Fibroblast of the aortic adventitia (primary cell): Measurements from ENCODE around the gene SDSL. TPM values are rescaled to one million over a fixed set of nuclear protein-coding genes. Genes with fewer than 3 reads are reported as not detected.

Experiments used
- DNase-seq: peaks from one replicate; pipeline ENCODE4 v3.0.0-alpha.2; 2010; ENCODE audit warnings: low read depth
- H3K4me3 ChIP-seq: 2 replicates; pipeline ENCODE4 v1.5.1; 2011; ENCODE audit warnings: low read depth, mild to moderate bottlenecking, control low read depth, low read length, moderate library complexity
- total RNA-seq: library from RNA; depleted of rRNA; stranded (reverse); fragments of >200 nt; gene quantifications from 2 replicates; pipeline ENCODE4 v1.2.3, GENCODE V29; 2012; ENCODE audit warnings: low replicate concordance
- TF ChIP-seq, protein P1 (sequence below): IDR thresholded peaks from 2 replicates; pipeline ENCODE4 v1.5.1; 2011; ENCODE audit warnings: mild to moderate bottlenecking, low read length, control low read depth, inconsistent platforms; ENCODE audit not compliant: insufficient read depth

Gene SDSL
- total RNA-seq, 1 donor = 1.9 TPM

DNA sequence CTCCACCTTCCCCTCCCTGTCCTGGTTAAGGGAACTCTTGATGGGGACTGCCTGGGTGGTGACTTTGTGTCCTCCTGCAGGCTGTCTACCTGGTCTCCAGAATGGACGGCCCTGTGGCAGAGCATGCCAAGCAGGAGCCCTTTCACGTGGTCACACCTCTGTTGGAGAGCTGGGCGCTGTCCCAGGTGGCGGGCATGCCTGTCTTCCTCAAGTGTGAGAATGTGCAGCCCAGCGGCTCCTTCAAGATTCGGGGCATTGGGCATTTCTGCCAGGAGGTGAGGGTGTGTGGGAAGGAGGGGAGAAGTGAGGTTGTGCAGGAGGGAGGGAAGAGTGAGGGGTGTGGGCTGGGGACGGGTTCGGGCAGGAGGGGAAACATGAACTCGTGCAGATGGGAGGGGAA lies 5.7 kb downstream of the SDSL start:
- H3K4me3 ChIP-seq = no peak overlapping the region
- TF ChIP-seq, protein P1, sequence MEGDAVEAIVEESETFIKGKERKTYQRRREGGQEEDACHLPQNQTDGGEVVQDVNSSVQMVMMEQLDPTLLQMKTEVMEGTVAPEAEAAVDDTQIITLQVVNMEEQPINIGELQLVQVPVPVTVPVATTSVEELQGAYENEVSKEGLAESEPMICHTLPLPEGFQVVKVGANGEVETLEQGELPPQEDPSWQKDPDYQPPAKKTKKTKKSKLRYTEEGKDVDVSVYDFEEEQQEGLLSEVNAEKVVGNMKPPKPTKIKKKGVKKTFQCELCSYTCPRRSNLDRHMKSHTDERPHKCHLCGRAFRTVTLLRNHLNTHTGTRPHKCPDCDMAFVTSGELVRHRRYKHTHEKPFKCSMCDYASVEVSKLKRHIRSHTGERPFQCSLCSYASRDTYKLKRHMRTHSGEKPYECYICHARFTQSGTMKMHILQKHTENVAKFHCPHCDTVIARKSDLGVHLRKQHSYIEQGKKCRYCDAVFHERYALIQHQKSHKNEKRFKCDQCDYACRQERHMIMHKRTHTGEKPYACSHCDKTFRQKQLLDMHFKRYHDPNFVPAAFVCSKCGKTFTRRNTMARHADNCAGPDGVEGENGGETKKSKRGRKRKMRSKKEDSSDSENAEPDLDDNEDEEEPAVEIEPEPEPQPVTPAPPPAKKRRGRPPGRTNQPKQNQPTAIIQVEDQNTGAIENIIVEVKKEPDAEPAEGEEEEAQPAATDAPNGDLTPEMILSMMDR = no peak
- no peak for DNase-seq

GRCh38 chr12:113428482-113428881 lies 6.3 kb downstream of the SDSL start:
- no peak for DNase-seq
- H3K4me3 ChIP-seq = no peak overlapping the region
- TF ChIP-seq, protein P1 = no peak

- no peak for DNase-seq
- TF ChIP-seq, protein P1 = no peak
Observed at GRCh38 chr12:113432986-113433385, 10.8 kb downstream of the SDSL start.

DNA sequence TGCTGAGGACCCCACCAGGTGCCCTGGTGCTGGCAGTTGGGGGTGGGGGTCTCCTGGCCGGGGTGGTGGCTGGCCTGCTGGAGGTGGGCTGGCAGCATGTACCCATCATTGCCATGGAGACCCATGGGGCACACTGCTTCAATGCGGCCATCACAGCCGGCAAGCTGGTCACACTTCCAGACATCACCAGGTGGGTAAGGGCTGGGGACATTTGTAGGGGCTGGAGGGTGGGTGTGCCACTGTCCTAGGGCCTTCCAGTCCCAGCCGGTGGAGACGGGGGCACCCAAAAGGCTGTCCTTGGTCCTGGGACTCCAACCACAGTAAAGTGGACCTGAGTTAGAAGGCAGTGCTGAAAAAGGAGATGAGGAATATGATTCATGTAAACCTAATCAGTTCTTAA lies 13.2 kb downstream of the SDSL start:
- H3K4me3 ChIP-seq = no peak overlapping the region
- TF ChIP-seq, protein P1 = no peak
- no peak for DNase-seq

More at GRCh38 chr12:113432986-113433385, 10.8 kb downstream of the SDSL start:
- H3K4me3 ChIP-seq = no peak overlapping the region

DNA sequence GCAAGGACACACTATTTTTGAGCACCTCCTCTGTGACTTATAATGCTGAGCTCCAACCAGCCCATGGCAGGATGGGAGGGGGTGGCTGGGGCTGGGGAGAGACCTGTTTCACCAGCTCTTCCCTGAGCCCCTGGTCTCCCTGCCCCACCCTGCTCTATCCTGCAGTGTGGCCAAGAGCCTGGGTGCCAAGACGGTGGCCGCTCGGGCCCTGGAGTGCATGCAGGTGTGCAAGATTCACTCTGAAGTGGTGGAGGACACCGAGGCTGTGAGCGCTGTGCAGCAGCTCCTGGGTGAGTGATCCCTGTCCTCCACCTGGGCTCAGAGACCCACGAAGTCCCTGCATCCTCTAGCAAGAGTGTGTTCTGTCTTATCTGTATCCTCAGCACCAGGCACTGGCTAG lies 14.4 kb downstream of the SDSL start:
- DNase-seq = no peak
- TF ChIP-seq, protein P1 = no peak

DNA sequence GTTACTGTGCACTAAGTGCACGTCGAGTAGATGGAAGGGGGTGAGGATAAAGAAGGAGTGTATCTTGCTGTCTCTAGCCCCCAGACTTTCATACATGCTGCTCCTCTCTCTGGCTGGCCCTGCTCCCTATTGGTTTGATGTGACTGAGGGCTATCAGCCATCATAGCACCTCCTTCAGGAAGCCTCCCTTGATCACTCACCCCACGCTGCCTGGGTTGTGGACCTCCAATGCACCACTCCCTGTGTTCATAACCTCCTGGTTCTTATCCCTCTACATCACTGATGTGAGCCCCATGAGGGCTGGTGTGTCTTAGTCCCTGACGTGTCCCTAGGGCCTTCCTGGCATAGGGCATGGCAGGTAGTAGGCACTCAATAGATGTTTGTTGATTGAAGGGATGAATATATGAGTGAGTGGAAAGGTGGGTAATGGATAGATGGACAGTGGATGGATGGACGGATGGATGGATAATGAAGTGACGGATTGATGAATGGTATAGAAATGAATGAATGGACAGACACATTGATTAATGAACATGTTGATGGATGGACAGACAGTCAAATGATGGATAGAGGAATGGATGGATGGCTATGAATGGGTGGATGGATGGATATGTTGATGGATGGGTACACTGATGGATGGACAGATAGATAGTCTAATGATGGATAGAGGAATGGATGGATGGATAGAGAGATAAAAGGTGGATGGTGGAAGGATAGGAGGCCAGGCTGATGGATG lies 15.0 kb downstream of the SDSL start:
- no peak for DNase-seq
- no peak overlapping the region for H3K4me3 ChIP-seq
- TF ChIP-seq, protein P1 = no peak

More for the DNA sequence above, 14.4 kb downstream of the SDSL start:
- no peak overlapping the region for H3K4me3 ChIP-seq

- DNase-seq = no peak
- TF ChIP-seq, protein P1 = no peak
- no peak overlapping the region for H3K4me3 ChIP-seq
Observed at GRCh38 chr12:113437729-113438100, 15.5 kb downstream of the SDSL start.
